ENCODE results near the gene ABHD12.
"Not testable (repeated sequence)": the region's sequence is repeated elsewhere in the genome, so short reads cannot be mapped to it uniquely, and the experiment has no call there.

ABHD12 gene

DNA sequence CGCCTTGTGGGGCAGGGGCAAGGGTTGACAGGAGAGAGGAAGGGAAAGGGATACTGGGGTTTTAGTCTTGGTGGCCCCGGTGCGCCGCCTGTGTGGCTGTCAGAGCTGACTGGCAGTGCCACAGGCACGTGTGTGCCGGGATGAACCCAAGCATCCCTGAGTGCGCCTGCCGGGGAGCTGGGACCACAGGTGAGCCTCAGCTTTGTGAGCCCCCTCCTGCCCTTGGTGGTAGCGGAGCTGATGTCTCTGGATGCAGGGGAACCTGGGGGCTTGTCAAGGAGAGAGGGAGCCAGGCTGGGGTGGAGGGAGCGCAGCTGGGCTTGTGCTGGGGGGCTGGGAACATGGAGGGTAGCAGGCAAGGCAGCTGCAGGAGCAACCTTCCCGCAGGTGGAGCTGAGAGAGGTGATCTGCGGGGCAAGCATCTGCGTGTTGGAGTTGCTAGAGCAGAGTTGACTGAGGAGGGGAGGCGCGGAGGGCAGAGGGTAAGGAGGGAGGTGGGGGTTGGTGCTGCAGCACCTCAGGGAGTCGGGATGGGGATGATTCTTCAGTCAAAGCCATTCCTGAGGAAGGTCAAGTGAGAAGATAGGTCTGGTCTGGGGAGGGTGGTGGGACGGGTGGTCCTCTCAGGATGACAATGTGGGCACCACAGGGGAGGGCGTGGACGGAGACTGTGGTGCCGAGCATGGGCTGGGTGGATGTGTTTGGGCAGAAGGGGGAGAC lies 114.7 kb downstream of the ABHD12 start:
- DNase-seq: no peak

DNA sequence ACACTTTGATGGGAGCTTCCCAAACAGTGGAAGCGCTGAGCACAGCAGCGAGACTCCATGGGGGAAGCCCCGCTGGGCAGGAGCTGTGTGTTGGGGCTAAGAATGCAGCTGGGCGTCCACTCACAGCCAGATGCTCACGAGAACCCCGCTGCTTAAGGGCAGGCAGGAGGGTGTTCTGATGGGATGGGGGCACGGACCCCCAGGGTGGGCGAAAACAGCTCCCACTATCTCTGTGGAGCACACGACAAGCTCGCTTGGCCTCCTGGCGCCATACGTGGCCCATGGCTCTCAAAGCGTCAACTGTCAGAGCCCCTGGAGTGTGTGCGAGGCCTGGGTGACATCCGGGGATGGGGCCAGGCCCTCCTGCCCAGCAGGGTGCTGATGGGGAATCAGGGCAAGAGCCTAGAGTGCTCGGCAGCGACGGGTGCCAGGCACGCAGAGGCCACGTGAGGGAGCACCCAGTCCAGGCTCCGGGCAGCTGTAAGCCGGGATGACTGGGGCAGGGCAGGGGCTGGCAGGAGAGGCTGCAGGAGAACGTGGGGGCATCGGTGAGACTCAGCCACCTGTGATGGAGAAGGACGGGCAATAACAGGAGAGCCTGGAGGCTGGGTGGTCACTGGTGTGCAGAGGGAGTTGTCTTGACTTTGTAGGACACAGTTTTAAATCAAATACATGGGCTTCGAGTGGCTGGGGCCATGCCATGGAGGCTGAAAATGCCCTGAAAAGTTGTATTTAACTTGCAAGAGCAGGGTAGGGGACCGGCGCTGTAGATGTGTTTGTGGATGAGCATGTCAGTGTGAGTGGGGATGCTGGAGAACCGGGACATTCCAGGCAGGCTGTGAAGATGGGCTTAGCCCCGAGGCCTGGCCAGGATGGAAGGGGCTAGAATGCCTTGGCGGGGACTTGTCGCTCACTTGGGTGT lies 115.5 kb downstream of the ABHD12 start:
- no peak for DNase-seq

DNA sequence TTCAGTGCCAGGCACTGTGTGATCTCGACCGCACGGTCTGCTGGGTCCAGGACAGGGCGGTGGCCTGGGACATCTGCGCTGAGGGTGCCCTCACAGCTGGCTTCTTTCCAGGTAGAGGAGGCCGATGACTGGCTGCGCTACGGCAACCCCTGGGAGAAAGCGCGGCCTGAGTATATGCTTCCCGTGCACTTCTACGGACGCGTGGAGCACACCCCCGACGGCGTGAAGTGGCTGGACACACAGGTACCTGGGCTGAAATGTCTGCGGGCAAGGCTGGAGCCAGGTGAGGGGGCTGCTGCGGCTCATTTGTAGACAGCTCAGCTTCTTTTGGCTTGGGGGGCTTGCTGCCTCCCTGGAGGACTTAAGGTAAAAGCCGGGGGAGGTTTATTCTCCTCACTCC lies 116.2 kb downstream of the ABHD12 start:
- DNase-seq: no peak

DNA sequence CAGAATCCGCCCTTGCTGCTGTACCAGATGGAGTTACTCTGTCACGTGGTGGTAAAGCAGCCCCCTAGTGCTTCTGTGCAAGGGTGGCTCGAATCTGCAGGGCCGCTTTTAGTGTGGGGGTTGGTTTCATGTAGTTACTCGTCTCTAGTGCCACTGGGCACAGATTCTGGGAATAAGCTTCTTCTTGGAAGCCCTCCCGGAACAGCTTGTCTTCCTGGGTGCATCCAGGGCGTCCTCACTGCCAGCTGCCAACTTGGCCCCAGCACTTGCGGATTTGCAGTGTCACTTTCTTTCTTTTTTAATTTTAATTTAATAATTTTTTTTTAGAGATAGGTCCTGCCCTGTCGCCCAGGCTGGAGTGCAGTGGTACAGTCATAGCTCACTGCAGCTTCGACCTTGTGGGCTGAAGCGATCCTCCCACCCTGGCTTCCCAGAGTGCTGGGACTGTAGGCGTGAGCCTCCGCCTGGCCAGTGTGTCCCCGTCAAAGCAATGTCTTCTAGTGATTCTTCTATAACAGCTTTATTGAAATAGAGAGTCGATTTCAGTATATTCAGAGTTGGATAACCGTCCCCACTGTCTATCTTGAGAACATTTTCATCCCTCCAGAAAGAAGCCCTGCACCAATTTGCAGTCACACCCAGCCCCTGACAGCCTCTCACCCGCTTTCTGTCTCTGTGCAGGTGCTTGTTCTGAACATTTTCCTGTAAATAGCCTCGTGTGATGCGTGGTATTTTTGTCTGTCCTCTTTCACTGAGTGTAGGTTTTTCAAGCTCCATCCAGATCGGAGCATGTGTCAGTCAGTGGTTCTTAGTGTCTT lies 116.9 kb downstream of the ABHD12 start:
- DNase-seq: no peak

- DNase-seq: no peak
Measured at GRCh38 chr20:25273046-25273445, 117.6 kb downstream of the ABHD12 start.

DNA sequence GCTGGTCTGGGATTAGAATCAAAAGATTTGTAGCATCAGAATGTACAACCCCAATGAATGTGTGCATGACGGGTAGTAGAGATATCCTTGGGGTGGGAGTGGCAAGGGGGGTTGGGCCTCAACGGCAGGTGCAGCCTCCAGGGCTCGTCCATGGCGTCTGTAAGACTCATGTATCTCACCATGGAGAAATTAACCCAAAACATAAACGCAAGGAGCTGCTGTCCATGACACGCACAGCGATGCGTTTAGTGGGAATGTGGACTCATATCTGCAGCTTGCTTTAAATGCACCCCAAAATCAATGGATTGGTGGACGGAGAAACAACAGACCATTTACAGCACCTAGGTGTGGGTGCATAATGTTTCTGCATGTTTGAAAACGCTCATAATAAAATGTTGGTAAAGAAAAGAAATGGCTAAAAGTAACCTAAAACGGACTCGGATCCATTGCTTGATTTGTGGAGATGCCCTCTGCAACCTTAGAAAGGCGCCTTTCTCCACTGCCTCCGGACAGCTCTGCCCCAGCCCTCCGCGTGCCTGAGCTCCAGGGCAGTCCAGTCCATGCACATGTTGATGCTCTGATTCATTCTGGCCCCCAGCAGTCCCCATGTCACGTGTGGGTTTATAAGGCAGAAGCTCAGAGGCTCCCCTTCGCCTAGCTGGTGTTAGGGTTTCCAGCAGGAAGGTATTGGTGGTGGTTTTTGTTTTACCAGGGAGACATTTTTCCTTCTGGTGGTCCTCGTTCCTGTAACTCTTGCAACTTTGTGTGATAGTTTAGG lies 118.2 kb downstream of the ABHD12 start:
- DNase-seq: no peak

- DNase-seq: no peak
Measured at GRCh38 chr20:25271486-25272222, 119.0 kb downstream of the ABHD12 start.

DNA sequence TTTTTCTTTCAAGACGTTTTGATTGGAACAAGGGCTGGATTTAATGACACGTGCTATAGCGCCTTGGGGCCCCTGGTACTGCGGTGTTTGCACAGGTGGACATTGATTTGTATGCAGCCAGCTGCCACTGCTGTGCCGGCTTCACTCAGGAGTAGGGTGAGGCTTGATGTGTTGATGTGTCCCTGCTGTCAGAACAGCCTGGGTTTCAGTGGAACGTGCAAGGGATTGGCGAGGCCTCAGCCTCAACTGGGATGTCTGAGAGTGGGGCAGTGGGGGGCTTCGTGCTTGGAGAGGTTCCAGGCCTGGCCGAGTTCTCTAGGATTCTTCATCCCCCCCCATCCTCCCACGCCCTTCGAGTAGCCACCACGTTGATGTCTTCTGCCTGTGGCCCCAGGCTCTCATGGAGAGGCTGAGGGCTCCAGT lies 119.8 kb downstream of the ABHD12 start:
- peak; percentile 48 for DNase-seq

- DNase-seq: no peak
Measured at GRCh38 chr20:25269833-25270170, 120.8 kb downstream of the ABHD12 start.

- no peak for DNase-seq
Measured at GRCh38 chr20:25269057-25269832, 121.4 kb downstream of the ABHD12 start.

GRCh38 chr20:25260770-25261437 lies 129.7 kb downstream of the ABHD12 start:
- not testable (repeated sequence) for DNase-seq

- no peak for DNase-seq
Measured at GRCh38 chr20:25259788-25260254, 130.8 kb downstream of the ABHD12 start.

GRCh38 chr20:25259358-25259757 lies 131.3 kb downstream of the ABHD12 start:
- DNase-seq: no peak

- no peak for DNase-seq
Measured at GRCh38 chr20:25258828-25259227, 131.8 kb downstream of the ABHD12 start.

DNA sequence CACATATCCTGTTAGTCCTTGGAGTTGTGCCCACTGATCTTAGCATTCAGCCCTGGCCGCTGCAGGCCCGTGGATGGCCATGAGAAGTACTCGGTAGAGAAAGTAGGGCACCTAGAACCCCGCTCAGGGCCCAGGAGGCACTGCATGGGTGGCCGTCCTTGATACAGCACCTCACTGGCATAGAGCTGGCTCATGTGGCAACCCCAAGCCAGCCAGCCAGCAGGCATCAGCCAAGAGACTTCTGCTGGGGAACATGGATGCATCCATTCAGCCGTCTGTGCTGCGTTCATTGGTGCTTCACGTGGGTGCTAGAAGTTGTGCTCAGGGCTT lies 132.2 kb downstream of the ABHD12 start:
- DNase-seq: no peak

DNA sequence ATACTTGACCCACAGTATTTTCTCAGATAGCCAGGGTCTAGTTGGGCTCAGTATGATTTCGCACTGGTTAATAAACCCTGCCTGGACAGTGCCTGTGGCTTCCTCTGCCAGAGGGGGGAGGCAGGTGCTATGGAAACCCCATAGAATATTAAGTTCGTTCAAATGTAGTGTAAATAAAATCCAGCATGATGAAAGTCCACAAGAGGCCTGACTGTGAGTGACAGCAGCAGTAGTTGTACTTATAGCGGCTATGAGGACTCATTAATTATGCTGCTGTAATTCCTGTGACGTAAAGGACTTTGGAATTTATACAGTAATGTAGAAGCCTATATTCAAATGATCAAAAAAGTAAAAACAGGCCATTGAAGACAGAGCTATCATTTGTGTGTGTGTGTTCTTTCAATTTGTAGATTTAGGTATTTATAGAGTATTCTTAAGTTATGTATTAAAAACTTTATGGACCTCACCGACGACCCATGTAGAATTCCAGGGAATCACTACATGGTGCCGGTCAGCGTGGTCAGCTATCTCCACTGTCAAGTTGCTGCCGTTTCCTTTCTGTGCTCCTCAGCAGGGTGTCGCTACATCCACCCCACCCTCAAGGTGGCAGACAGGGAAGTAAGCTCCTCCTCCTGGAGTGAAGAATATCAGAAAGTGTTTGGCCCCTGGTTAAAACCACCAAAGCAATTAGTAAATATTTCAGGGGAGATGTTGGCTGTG lies 132.7 kb downstream of the ABHD12 start:
- DNase-seq: no peak

DNA sequence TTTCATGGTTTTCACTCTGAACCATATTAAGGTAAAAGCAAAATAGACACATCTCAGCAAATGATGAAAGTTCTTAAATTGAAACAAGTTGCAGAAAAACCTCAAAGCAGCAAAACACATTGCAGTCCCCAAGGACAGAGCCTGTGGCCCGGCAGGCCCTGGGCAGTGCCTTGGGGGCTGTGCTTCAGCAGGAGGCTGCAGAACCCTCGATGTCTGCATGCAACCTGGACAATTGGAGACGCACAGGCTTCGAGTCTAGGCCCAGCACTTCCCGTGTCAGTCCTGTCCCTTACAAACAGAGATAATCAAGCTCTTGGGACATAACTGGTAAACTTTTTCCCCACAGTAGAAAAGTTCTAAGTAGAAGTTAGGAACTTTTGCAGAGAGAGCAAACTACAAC lies 133.5 kb downstream of the ABHD12 start:
- no peak for DNase-seq

- DNase-seq: no peak
Measured at GRCh38 chr20:25256226-25256859, 134.3 kb downstream of the ABHD12 start.

- no peak for DNase-seq
Measured at GRCh38 chr20:25254986-25255680, 135.5 kb downstream of the ABHD12 start.

All from NCI-H774 (cell line).